ENCODE measurements around the gene PGA4. TPM values are rescaled to one million over a fixed set of nuclear protein-coding genes. Genes with fewer than 3 reads are reported as not detected.

PGA4 gene
- polyA plus RNA-seq, 1 of the 3 experiments (the other 2 are of a cell fraction) = not detected

DNA sequence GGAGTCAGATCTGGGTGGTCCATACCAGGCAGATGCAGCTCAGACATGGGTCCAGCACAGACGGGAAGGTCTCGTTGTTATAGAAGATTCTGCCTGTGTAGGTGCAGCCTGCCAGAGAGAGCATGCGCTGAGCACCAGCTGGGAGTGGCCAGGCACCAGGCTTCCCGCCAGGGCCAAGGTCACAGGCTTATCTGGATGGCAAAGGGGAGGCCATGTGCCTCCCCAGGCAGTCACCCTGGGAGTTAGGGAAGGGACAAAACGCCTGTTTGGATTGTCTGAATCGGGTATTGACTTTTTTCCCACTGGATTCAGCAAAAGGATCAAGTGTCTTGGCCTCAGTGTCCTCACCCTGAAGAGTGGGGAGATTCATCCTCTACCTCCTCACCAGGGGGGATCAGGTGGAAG lies 45.3 kb downstream of the PGA4 start:
- ChIA-PET CTCF (interaction anchor here (0.6 to 2.6 kb wide), 3 partner anchors 11 to 353 kb away, joined by 3 to 7 read pairs (median 3); no protein-coding TSS in a partner anchor), POLR2A (no interaction called here)
- WGBS (ENCODE audit: low lambda C conversion rate) = no CpG with 5 or more reads among the region's 6 CpGs
- Histone ChIP-seq H3K36me3 (replicated peaks in 1 of 2; ENCODE audit: control insufficient read depth in 1 of 2, insufficient read depth in 2 of 2, low read length in 1 of 2) (no peaks in the 10 kb centered on the region), H3K4me1 (ENCODE audit: control insufficient read depth in 1 of 2, insufficient read depth in 2 of 2, low read depth in 1 of 2, low read length in 1 of 2) (no peaks in the 10 kb centered on the region), H3K27ac (ENCODE audit: low read depth in 2 of 2, low read length in 1 of 2) (no peak overlapping the region), H3K9ac (no peak overlapping the region), H2AFZ (ENCODE audit: low read depth) (no peak overlapping the region), H3K9me2 (no peaks in the 10 kb centered on the region), H3K9me3 (no peaks in the 10 kb centered on the region), H3K27me3 (ENCODE audit: insufficient read depth) (no peaks in the 10 kb centered on the region), H3K4me3 (ENCODE audit: low read depth in 2 of 2, low read length in 1 of 2) (no peak overlapping the region), H3K79me2 (ENCODE audit: insufficient read depth) (no peaks in the 10 kb centered on the region), H4K20me1 (ENCODE audit: insufficient read depth) (no peaks in the 10 kb centered on the region), H3K4me2 (no peak overlapping the region), H3F3A (replicated peaks; ENCODE audit: insufficient read depth) (no peaks in the 10 kb centered on the region)
- TF ChIP-seq FOXJ3 (CRISPR knock-in tag; IDR thresholded peaks at IDR 0.05) = no peak
- no peak for TF ChIP-seq RXRA (IDR thresholded peaks at IDR 0.05; ENCODE audit: borderline replicate concordance, low read depth)
- TF ChIP-seq GABPA (IDR thresholded peaks at IDR 0.05; ENCODE audit: low read depth) = no peak
- no peak for TF ChIP-seq JUND (IDR thresholded peaks at IDR 0.05)
- no peak for DNase-seq

DNA sequence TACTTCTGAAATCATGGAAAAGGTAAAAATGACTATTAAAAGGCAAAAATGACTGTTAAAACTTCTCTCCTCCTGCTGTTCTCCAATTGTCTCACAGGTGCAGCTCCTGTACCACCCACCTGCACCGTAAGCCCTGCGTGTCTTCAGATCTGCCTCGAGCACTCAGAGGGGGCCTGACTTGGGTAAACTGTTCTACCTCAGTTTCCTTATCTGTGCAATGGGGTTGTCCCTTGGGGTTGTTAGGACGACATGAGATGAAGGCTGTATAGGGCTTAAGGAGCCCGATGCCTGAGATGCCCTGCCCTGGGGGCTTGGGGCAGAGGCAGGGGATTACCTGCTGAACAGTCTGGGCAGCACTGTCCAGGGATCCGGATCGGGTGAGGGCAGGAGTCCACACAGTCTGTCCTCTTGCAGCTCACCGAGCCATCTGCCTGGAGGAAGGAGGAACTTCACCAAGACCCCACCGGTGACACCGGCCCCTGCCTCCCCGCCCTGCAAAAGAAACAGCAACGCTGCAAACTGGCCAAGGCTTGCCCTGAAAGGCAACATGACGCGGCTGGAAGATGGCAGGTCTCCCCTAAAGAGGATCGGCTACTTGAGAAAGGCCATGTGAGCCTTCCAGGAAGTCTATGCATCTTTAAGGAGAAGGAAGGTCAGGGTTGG lies 46.6 kb downstream of the PGA4 start:
- CTCF ChIA-PET = interaction anchor here (1.1 to 2.6 kb wide), 2 partner anchors 12 to 68 kb away, joined by 3 to 7 read pairs; no protein-coding TSS in a partner anchor
- Histone ChIP-seq H3K27me3 (ENCODE audit: insufficient read depth) (no peaks in the 10 kb centered on the region), H3K79me2 (ENCODE audit: insufficient read depth) (no peaks in the 10 kb centered on the region), H2AFZ (ENCODE audit: low read depth) (no peak overlapping the region), H3K9me2 (no peaks in the 10 kb centered on the region), H3K4me2 (no peak overlapping the region), H3K4me1 (ENCODE audit: control insufficient read depth in 1 of 2, insufficient read depth in 2 of 2, low read depth in 1 of 2, low read length in 1 of 2) (no peaks in the 10 kb centered on the region), H3K36me3 (replicated peaks in 1 of 2; ENCODE audit: control insufficient read depth in 1 of 2, insufficient read depth in 2 of 2, low read length in 1 of 2) (no peaks in the 10 kb centered on the region), H3F3A (replicated peaks; ENCODE audit: insufficient read depth) (no peaks in the 10 kb centered on the region), H3K4me3 (ENCODE audit: low read depth in 2 of 2, low read length in 1 of 2) (no peak overlapping the region), H3K27ac (ENCODE audit: low read depth in 2 of 2, low read length in 1 of 2) (no peak overlapping the region), H4K20me1 (ENCODE audit: insufficient read depth) (no peaks in the 10 kb centered on the region), H3K9me3 (no peaks in the 10 kb centered on the region), H3K9ac (no peak overlapping the region)
- POLR2A ChIA-PET = no interaction called here
- WGBS (ENCODE audit: low lambda C conversion rate) = 72% methylated on average over 8 of the region's 15 CpGs
- TF ChIP-seq, protein P1, sequence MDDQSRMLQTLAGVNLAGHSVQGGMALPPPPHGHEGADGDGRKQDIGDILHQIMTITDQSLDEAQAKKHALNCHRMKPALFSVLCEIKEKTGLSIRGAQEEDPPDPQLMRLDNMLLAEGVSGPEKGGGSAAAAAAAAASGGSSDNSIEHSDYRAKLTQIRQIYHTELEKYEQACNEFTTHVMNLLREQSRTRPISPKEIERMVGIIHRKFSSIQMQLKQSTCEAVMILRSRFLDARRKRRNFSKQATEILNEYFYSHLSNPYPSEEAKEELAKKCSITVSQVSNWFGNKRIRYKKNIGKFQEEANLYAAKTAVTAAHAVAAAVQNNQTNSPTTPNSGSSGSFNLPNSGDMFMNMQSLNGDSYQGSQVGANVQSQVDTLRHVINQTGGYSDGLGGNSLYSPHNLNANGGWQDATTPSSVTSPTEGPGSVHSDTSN (IDR thresholded peaks at IDR 0.05) = no peak
- TF ChIP-seq, protein P2, sequence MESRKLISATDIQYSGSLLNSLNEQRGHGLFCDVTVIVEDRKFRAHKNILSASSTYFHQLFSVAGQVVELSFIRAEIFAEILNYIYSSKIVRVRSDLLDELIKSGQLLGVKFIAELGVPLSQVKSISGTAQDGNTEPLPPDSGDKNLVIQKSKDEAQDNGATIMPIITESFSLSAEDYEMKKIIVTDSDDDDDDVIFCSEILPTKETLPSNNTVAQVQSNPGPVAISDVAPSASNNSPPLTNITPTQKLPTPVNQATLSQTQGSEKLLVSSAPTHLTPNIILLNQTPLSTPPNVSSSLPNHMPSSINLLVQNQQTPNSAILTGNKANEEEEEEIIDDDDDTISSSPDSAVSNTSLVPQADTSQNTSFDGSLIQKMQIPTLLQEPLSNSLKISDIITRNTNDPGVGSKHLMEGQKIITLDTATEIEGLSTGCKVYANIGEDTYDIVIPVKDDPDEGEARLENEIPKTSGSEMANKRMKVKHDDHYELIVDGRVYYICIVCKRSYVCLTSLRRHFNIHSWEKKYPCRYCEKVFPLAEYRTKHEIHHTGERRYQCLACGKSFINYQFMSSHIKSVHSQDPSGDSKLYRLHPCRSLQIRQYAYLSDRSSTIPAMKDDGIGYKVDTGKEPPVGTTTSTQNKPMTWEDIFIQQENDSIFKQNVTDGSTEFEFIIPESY (IDR thresholded peaks at IDR 0.05; ENCODE audit: borderline replicate concordance, low read depth) = no peak
- TF ChIP-seq FOXM1 (IDR thresholded peaks at IDR 0.05; ENCODE audit: low read depth) (no peak), SIN3A (IDR thresholded peaks at IDR 0.05; ENCODE audit: borderline replicate concordance, low read depth, low read length) (no peak), FOXJ3 (CRISPR knock-in tag; IDR thresholded peaks at IDR 0.05) (no peak), TAF1 (IDR thresholded peaks at IDR 0.05; ENCODE audit: borderline replicate concordance, low read depth, low read length) (no peak), GABPA (IDR thresholded peaks at IDR 0.05; ENCODE audit: low read depth) (no peak), EP300 (IDR thresholded peaks at IDR 0.05; ENCODE audit: borderline replicate concordance in 1 of 2, low read depth in 1 of 2, low read length in 1 of 2) (no peak), NRF1 (IDR thresholded peaks at IDR 0.05; ENCODE audit: low read depth, low read length) (no peak), YY1 (IDR thresholded peaks at IDR 0.05; ENCODE audit: low read depth) (no peak), RFX5 (IDR thresholded peaks at IDR 0.05; ENCODE audit: low read length) (no peak), CHD2 (IDR thresholded peaks at IDR 0.05; ENCODE audit: low read length, partially characterized antibody) (no peak)
- TF ChIP-seq, protein P3, sequence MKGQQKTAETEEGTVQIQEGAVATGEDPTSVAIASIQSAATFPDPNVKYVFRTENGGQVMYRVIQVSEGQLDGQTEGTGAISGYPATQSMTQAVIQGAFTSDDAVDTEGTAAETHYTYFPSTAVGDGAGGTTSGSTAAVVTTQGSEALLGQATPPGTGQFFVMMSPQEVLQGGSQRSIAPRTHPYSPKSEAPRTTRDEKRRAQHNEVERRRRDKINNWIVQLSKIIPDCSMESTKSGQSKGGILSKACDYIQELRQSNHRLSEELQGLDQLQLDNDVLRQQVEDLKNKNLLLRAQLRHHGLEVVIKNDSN (IDR thresholded peaks at IDR 0.05; ENCODE audit: borderline replicate concordance, low read depth) = no peak
- TF ChIP-seq, protein P4, sequence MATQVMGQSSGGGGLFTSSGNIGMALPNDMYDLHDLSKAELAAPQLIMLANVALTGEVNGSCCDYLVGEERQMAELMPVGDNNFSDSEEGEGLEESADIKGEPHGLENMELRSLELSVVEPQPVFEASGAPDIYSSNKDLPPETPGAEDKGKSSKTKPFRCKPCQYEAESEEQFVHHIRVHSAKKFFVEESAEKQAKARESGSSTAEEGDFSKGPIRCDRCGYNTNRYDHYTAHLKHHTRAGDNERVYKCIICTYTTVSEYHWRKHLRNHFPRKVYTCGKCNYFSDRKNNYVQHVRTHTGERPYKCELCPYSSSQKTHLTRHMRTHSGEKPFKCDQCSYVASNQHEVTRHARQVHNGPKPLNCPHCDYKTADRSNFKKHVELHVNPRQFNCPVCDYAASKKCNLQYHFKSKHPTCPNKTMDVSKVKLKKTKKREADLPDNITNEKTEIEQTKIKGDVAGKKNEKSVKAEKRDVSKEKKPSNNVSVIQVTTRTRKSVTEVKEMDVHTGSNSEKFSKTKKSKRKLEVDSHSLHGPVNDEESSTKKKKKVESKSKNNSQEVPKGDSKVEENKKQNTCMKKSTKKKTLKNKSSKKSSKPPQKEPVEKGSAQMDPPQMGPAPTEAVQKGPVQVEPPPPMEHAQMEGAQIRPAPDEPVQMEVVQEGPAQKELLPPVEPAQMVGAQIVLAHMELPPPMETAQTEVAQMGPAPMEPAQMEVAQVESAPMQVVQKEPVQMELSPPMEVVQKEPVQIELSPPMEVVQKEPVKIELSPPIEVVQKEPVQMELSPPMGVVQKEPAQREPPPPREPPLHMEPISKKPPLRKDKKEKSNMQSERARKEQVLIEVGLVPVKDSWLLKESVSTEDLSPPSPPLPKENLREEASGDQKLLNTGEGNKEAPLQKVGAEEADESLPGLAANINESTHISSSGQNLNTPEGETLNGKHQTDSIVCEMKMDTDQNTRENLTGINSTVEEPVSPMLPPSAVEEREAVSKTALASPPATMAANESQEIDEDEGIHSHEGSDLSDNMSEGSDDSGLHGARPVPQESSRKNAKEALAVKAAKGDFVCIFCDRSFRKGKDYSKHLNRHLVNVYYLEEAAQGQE (IDR thresholded peaks at IDR 0.05; ENCODE audit: low read depth, low read length) = no peak
- DNase-seq = no peak
